Measurements from ENCODE around the gene UVSSA.

The UVSSA gene

DNA sequence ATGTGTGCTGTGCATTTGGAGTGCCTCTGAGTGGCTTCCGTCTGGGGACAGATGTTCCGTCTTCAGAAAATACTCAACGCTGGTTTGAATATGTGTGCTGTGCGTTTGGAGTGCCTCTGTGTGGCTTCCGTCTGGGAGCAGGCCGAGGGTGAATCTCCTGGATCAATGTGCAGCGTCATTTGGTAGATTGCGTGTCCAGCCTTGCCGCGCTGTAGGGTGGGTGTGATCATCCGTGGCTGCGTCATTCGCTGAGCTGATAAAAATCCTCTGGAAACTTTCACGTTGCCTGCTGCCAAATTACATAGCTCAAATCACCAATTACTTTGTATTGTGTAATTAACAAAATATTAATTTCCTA lies 12.1 kb downstream of the UVSSA start:
- Mint-ChIP-seq H3K27me3 (ENCODE audit: low read depth) (no peaks in the 10 kb centered on the region), H3K9me3 (no peaks in the 10 kb centered on the region), H3K4me3 (no peak overlapping the region)

GRCh38 chr4:1359976-1360375 lies 13.0 kb downstream of the UVSSA start:
- Mint-ChIP-seq H3K4me1 (no peaks in the 10 kb centered on the region), H3K27me3 (ENCODE audit: low read depth) (no peaks in the 10 kb centered on the region), H3K9me3 (no peaks in the 10 kb centered on the region), H3K36me3 (ENCODE audit: low read depth) (peaks cover 10% of the 10 kb centered on the region), H3K4me3 (no peak overlapping the region), H3K27ac (no peak overlapping the region)
- TF ChIP-seq, protein P1, sequence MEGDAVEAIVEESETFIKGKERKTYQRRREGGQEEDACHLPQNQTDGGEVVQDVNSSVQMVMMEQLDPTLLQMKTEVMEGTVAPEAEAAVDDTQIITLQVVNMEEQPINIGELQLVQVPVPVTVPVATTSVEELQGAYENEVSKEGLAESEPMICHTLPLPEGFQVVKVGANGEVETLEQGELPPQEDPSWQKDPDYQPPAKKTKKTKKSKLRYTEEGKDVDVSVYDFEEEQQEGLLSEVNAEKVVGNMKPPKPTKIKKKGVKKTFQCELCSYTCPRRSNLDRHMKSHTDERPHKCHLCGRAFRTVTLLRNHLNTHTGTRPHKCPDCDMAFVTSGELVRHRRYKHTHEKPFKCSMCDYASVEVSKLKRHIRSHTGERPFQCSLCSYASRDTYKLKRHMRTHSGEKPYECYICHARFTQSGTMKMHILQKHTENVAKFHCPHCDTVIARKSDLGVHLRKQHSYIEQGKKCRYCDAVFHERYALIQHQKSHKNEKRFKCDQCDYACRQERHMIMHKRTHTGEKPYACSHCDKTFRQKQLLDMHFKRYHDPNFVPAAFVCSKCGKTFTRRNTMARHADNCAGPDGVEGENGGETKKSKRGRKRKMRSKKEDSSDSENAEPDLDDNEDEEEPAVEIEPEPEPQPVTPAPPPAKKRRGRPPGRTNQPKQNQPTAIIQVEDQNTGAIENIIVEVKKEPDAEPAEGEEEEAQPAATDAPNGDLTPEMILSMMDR (IDR thresholded peaks at IDR 0.05; ENCODE audit: unreplicated experiment in 3 of 3) = no peak

More for the DNA sequence above, 12.1 kb downstream of the UVSSA start:
- TF ChIP-seq, protein P1 (IDR thresholded peaks at IDR 0.05; ENCODE audit: unreplicated experiment in 3 of 3) = no peak
- H3K4me1 Mint-ChIP-seq = no peaks in the 10 kb centered on the region
- no peak overlapping the region for H3K27ac Mint-ChIP-seq
- H3K36me3 Mint-ChIP-seq (ENCODE audit: low read depth) = peaks cover 10% of the 10 kb centered on the region

- Mint-ChIP-seq H3K9me3 (no peaks in the 10 kb centered on the region), H3K36me3 (ENCODE audit: low read depth) (peaks cover 10% of the 10 kb centered on the region), H3K27ac (no peak overlapping the region), H3K4me3 (no peak overlapping the region), H3K27me3 (ENCODE audit: low read depth) (no peaks in the 10 kb centered on the region), H3K4me1 (no peaks in the 10 kb centered on the region)
- TF ChIP-seq, protein P1 (IDR thresholded peaks at IDR 0.05; ENCODE audit: unreplicated experiment in 3 of 3) = no peak
These were observed 13.6 kb downstream of the UVSSA start for GRCh38 chr4:1360423-1361283.

DNA sequence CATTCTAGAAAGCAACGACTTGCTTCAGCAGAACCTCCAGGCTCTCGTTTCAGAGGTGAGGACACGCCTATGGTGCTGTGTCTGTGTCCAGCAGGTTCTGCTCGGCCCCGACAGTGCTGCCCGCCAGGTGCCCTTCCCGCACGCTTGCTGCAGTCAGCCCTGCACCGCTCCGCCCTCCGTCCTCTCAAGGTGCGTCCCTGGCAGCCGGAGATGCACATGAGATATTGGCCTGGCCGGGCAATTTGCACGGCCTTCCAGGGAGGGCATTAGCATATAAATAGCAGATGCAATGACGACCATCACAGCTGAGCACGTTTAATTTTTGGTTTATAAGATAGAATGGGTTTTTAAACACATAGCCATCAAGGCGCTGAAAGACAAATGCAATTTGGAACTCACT lies 14.4 kb downstream of the UVSSA start:
- H3K9me3 Mint-ChIP-seq = no peaks in the 10 kb centered on the region
- H3K27me3 Mint-ChIP-seq (ENCODE audit: low read depth) = no peaks in the 10 kb centered on the region
- H3K4me3 Mint-ChIP-seq = no peak overlapping the region
- peaks cover 7% of the 10 kb centered on the region for H3K36me3 Mint-ChIP-seq (ENCODE audit: low read depth)
- no peak overlapping the region for H3K27ac Mint-ChIP-seq
- no peaks in the 10 kb centered on the region for H3K4me1 Mint-ChIP-seq
- TF ChIP-seq, protein P1 (IDR thresholded peaks at IDR 0.05; ENCODE audit: unreplicated experiment in 3 of 3) = no peak

GRCh38 chr4:1362046-1362445 lies 15.0 kb downstream of the UVSSA start:
- TF ChIP-seq, protein P1 (IDR thresholded peaks at IDR 0.05; ENCODE audit: unreplicated experiment in 3 of 3) = no peak
- Mint-ChIP-seq H3K4me3 (no peak overlapping the region), H3K36me3 (ENCODE audit: low read depth) (peaks cover 6% of the 10 kb centered on the region)

DNA sequence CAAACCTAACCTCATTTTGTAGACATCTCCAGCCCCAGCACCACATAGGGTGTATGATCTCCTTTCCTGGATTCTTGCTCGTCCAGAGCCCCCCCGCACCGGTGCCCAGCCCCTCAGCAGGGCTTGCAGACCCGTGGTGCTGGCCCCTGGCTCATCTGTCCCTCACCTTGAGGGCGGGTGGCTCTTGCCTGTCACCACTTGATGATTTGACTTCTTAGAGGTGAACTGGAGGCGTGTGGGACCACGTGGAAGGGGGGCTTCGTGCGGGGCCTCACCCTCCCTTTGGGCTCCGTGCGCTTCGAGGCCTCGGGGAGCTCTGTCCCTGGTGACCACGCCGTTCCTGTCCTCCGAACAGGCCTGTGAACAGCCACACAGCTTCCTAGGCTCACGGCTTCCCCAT lies 15.5 kb downstream of the UVSSA start:
- no peaks in the 10 kb centered on the region for H3K4me1 Mint-ChIP-seq
- no peaks in the 10 kb centered on the region for H3K9me3 Mint-ChIP-seq
- no peak overlapping the region for H3K27ac Mint-ChIP-seq
- TF ChIP-seq, protein P1 (IDR thresholded peaks at IDR 0.05; ENCODE audit: unreplicated experiment in 3 of 3) = no peak
- H3K4me3 Mint-ChIP-seq = no peak overlapping the region
- H3K27me3 Mint-ChIP-seq (ENCODE audit: low read depth) = no peaks in the 10 kb centered on the region
- H3K36me3 Mint-ChIP-seq (ENCODE audit: low read depth) = peaks cover 6% of the 10 kb centered on the region

More at GRCh38 chr4:1362046-1362445, 15.0 kb downstream of the UVSSA start:
- Mint-ChIP-seq H3K9me3 (no peaks in the 10 kb centered on the region), H3K27ac (no peak overlapping the region), H3K27me3 (ENCODE audit: low read depth) (no peaks in the 10 kb centered on the region), H3K4me1 (no peaks in the 10 kb centered on the region)
